GM19193 (cell line): ENCODE data around the gene CASZ1.

ENCODE experiments used
- POLR2A ChIP-seq: IDR thresholded peaks from 4 replicates; pipeline ENCODE4 v1.6.1; 2011; ENCODE audit not compliant: insufficient read depth, insufficient read length; ENCODE audit errors: extremely low read depth

Gene CASZ1

GRCh38 chr1:10616696-10617095 lies 179.8 kb downstream of the CASZ1 start:
- no peak for TF ChIP-seq POLR2A

- TF ChIP-seq POLR2A = no peak
Measured at GRCh38 chr1:10615932-10616671, 180.3 kb downstream of the CASZ1 start.

- TF ChIP-seq POLR2A = no peak
Measured at GRCh38 chr1:10615332-10615731, 181.1 kb downstream of the CASZ1 start.

- no peak for TF ChIP-seq POLR2A
Measured at GRCh38 chr1:10614377-10615225, 181.8 kb downstream of the CASZ1 start.

GRCh38 chr1:10613861-10614260 lies 182.6 kb downstream of the CASZ1 start:
- TF ChIP-seq POLR2A = no peak

GRCh38 chr1:10613340-10613739 lies 183.1 kb downstream of the CASZ1 start:
- no peak for TF ChIP-seq POLR2A

- no peak for TF ChIP-seq POLR2A
Measured at GRCh38 chr1:10612436-10613160, 183.8 kb downstream of the CASZ1 start.

- TF ChIP-seq POLR2A = no peak
Measured at GRCh38 chr1:10610901-10611600, 185.4 kb downstream of the CASZ1 start.

- TF ChIP-seq POLR2A = no peak
Measured at GRCh38 chr1:10608690-10609089, 187.8 kb downstream of the CASZ1 start.

GRCh38 chr1:10607228-10607627 lies 189.2 kb downstream of the CASZ1 start:
- no peak for TF ChIP-seq POLR2A

- no peak for TF ChIP-seq POLR2A
Measured at GRCh38 chr1:10606064-10606463, 190.4 kb downstream of the CASZ1 start.

- TF ChIP-seq POLR2A = no peak
Measured at GRCh38 chr1:10604966-10605365, 191.5 kb downstream of the CASZ1 start.

- TF ChIP-seq POLR2A = no peak
Measured at GRCh38 chr1:10602936-10603335, 193.5 kb downstream of the CASZ1 start.

GRCh38 chr1:10601342-10602070 lies 194.9 kb downstream of the CASZ1 start:
- no peak for TF ChIP-seq POLR2A
